Hepatocyte (in vitro differentiated cells): ENCODE results near the gene POC1B. TPM values are rescaled to one million over a fixed set of nuclear protein-coding genes. Genes with fewer than 3 reads are reported as not detected.

ENCODE experiments used
- DNase-seq: peaks from one replicate; pipeline ENCODE4 v3.0.0-alpha.2; 2016; ENCODE audit warnings: low spot score
- H2AFZ ChIP-seq: fragments of 200-600 bp; sonication (generic); 2 replicates; pipeline ENCODE4 v1.6.0; 2016; ENCODE audit warnings: antibody characterized with exemption, mild to moderate bottlenecking
- H3K27ac ChIP-seq: fragments of 200-600 bp; sonication (generic); 2 replicates; pipeline ENCODE4 v1.5.1; 2016; ENCODE audit warnings: mild to moderate bottlenecking
- H3K27me3 ChIP-seq: fragments of 200-600 bp; sonication (generic); 2 replicates; pipeline ENCODE4 v1.6.1; 2016
- H3K36me3 ChIP-seq: fragments of 200-600 bp; sonication (generic); replicated peaks from 2 replicates; pipeline ENCODE4 v1.5.1; 2016; ENCODE audit warnings: low read depth; ENCODE audit not compliant: insufficient read depth
- H3K4me1 ChIP-seq: fragments of 200-600 bp; sonication (generic); 2 replicates; pipeline ENCODE4 v1.5.1; 2016; ENCODE audit warnings: mild to moderate bottlenecking, moderate library complexity; ENCODE audit not compliant: insufficient read depth
- H3K4me2 ChIP-seq: fragments of 200-600 bp; sonication (generic); 2 replicates; pipeline ENCODE4 v1.6.0; 2016
- H3K4me3 ChIP-seq: fragments of 200-600 bp; sonication (generic); 2 replicates; pipeline ENCODE4 v1.5.1; 2016; ENCODE audit warnings: mild to moderate bottlenecking
- H3K79me2 ChIP-seq: fragments of 200-600 bp; sonication (generic); 2 replicates; pipeline ENCODE4 v1.6.0; 2017; ENCODE audit warnings: mild to moderate bottlenecking
- H3K9me2 ChIP-seq: fragments of 200-600 bp; sonication (generic); replicated peaks from 2 replicates; pipeline ENCODE4 v1.6.0; 2017; ENCODE audit warnings: mild to moderate bottlenecking; ENCODE audit not compliant: insufficient read depth
- H3K9me3 ChIP-seq: fragments of 200-600 bp; sonication (generic); 2 replicates; pipeline ENCODE4 v1.5.1; 2016; ENCODE audit warnings: low read depth, mild to moderate bottlenecking
- H4K20me1 ChIP-seq: fragments of 200-600 bp; sonication (generic); 2 replicates; pipeline ENCODE4 v1.6.0; 2016; ENCODE audit warnings: mild to moderate bottlenecking; ENCODE audit not compliant: insufficient read depth, poor library complexity, severe bottlenecking
- EZH2 ChIP-seq: fragments of 200-600 bp; sonication (generic); IDR thresholded peaks from 2 replicates; pipeline ENCODE4 v1.6.1; 2016; ENCODE audit warnings: antibody characterized with exemption, mild to moderate bottlenecking, borderline replicate concordance
- EZH2phosphoT487 ChIP-seq: fragments of 200-600 bp; sonication (generic); IDR thresholded peaks from one replicate; pipeline ENCODE4 v1.6.1; 2018; ENCODE audit warnings: antibody characterized with exemption, mild to moderate bottlenecking, low read depth, moderate library complexity; ENCODE audit not compliant: unreplicated experiment, severe bottlenecking
- WGBS: methylation state at CpG from one replicate; pipeline ENCODE4 v1.1.6; 2016; ENCODE audit warnings: low lambda C conversion rate; ENCODE audit errors: missing lambda C conversion rate; 5-methylcytosine and 5-hydroxymethylcytosine counted together
- polyA plus RNA-seq: library from polyadenylated mRNA; unstranded; fragments of >200 nt; fragmentation: Nextera tagmentation; extraction: Ambion mirVana; gene quantifications from 2 replicates; pipeline ENCODE4 v1.2.1, GENCODE V29; 2016
- total RNA-seq: library from RNA; depleted of rRNA; stranded (reverse); fragments of >200 nt; gene quantifications from 2 replicates; pipeline ENCODE4 v1.2.3, GENCODE V29; 2014
- TF ChIP-seq, protein P1 (sequence below): fragments of 200-600 bp; sonication (generic); IDR thresholded peaks from 2 replicates; pipeline ENCODE4 v1.5.1; 2016; ENCODE audit warnings: antibody characterized with exemption, mild to moderate bottlenecking; ENCODE audit not compliant: poor library complexity

POC1B gene
- total and polyA plus RNA-seq, 2 experiments from 2014 or later, result 11.6 to 18.9 TPM

- TF ChIP-seq, protein P1, sequence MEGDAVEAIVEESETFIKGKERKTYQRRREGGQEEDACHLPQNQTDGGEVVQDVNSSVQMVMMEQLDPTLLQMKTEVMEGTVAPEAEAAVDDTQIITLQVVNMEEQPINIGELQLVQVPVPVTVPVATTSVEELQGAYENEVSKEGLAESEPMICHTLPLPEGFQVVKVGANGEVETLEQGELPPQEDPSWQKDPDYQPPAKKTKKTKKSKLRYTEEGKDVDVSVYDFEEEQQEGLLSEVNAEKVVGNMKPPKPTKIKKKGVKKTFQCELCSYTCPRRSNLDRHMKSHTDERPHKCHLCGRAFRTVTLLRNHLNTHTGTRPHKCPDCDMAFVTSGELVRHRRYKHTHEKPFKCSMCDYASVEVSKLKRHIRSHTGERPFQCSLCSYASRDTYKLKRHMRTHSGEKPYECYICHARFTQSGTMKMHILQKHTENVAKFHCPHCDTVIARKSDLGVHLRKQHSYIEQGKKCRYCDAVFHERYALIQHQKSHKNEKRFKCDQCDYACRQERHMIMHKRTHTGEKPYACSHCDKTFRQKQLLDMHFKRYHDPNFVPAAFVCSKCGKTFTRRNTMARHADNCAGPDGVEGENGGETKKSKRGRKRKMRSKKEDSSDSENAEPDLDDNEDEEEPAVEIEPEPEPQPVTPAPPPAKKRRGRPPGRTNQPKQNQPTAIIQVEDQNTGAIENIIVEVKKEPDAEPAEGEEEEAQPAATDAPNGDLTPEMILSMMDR, result no peak
- no peak for TF ChIP-seq EZH2
- TF ChIP-seq EZH2phosphoT487, result no peak
- 91% methylated on average over 3 of the region's 3 CpGs for WGBS
- H3K9me2 ChIP-seq, result no peaks in the 10 kb centered on the region
Measured at GRCh38 chr12:89476232-89476631, 49.6 kb downstream of the POC1B start.

DNA sequence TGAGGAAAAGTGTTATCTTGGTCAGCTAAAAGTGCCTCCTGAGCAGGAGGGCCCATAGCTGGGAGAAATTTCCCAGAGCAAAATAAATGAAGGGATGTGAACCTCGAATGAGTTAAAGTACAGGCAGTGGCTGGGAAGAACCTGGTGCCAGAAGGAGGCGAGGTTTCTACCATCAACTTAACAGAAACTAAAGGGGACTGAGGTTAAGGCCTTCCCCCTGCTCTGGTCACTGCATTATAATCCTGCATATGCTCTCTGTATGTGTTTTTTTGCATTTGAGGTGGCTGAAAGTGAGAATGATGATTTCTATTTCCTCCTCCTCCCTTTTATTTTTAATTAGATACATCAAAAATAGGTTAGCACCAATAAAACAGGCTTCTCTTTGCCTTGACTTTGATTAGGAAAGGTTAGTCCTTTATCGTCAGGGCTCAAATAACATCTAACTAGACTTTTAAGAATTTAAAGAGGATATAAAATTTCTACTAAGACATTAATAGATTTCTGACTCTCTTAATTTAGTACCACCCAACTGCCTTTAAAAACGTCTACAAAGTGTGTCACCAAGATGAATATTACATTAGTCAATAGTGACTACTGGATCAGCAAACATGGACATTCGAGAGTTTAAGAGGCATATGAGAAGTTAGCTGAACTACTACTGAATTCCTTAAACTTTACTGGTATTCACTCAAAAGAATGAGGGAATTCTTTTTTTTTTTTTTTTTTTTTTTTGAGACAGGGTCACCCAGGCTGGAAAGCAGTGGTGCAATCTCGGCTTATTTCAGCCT, 50.5 kb downstream of the POC1B start:
- Histone ChIP-seq H3K4me3 (no peak overlapping the region), H3K79me2 (no peaks in the 10 kb centered on the region), H3K27me3 (no peaks in the 10 kb centered on the region), H2AFZ (no peak overlapping the region), H3K27ac (no peak overlapping the region), H3K4me1 (no peaks in the 10 kb centered on the region), H3K9me3 (no peaks in the 10 kb centered on the region), H3K9me2 (no peaks in the 10 kb centered on the region), H4K20me1 (no peaks in the 10 kb centered on the region), H3K36me3 (no peaks in the 10 kb centered on the region), H3K4me2 (no peak overlapping the region)
- 74% methylated on average over 6 of the region's 6 CpGs for WGBS
- DNase-seq, result no peak
- TF ChIP-seq EZH2phosphoT487 (no peak), EZH2 (no peak)
- TF ChIP-seq, protein P1, result no peak

More at GRCh38 chr12:89476232-89476631, 49.6 kb downstream of the POC1B start:
- Histone ChIP-seq H3K4me1 (no peaks in the 10 kb centered on the region), H3K27ac (no peak overlapping the region), H3K9me3 (no peaks in the 10 kb centered on the region), H3K36me3 (no peaks in the 10 kb centered on the region), H3K27me3 (no peaks in the 10 kb centered on the region), H3K4me2 (no peak overlapping the region), H4K20me1 (no peaks in the 10 kb centered on the region), H3K79me2 (no peaks in the 10 kb centered on the region), H3K4me3 (no peak overlapping the region), H2AFZ (no peak overlapping the region)
- DNase-seq, result no peak

GRCh38 chr12:89474615-89475014, 51.2 kb downstream of the POC1B start:
- 61% methylated on average over 1 of the region's 1 CpG for WGBS
- H3K27ac ChIP-seq, result no peak overlapping the region
- no peak overlapping the region for H3K4me2 ChIP-seq
- no peaks in the 10 kb centered on the region for H3K36me3 ChIP-seq
- H3K4me1 ChIP-seq, result no peaks in the 10 kb centered on the region
- H3K9me3 ChIP-seq, result no peaks in the 10 kb centered on the region
- no peaks in the 10 kb centered on the region for H3K9me2 ChIP-seq
- TF ChIP-seq EZH2phosphoT487 (no peak), EZH2 (no peak)
- TF ChIP-seq, protein P1, result no peak
- no peaks in the 10 kb centered on the region for H3K79me2 ChIP-seq
- H4K20me1 ChIP-seq, result no peaks in the 10 kb centered on the region
- no peaks in the 10 kb centered on the region for H3K27me3 ChIP-seq
- DNase-seq, result no peak
- H2AFZ ChIP-seq, result no peak overlapping the region
- no peak overlapping the region for H3K4me3 ChIP-seq
